HS-5 (cell line): ENCODE results near the gene SELENOO.
"Not testable (repeated sequence)": the region's sequence is repeated elsewhere in the genome, so short reads cannot be mapped to it uniquely, and the experiment has no call there.

ENCODE experiments used
- DNase-seq: peaks from one replicate; pipeline ENCODE4 v3.0.0-alpha.2; 2012; ENCODE audit warnings: low read depth

Gene SELENOO, protein sequence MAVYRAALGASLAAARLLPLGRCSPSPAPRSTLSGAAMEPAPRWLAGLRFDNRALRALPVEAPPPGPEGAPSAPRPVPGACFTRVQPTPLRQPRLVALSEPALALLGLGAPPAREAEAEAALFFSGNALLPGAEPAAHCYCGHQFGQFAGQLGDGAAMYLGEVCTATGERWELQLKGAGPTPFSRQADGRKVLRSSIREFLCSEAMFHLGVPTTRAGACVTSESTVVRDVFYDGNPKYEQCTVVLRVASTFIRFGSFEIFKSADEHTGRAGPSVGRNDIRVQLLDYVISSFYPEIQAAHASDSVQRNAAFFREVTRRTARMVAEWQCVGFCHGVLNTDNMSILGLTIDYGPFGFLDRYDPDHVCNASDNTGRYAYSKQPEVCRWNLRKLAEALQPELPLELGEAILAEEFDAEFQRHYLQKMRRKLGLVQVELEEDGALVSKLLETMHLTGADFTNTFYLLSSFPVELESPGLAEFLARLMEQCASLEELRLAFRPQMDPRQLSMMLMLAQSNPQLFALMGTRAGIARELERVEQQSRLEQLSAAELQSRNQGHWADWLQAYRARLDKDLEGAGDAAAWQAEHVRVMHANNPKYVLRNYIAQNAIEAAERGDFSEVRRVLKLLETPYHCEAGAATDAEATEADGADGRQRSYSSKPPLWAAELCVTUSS

DNA sequence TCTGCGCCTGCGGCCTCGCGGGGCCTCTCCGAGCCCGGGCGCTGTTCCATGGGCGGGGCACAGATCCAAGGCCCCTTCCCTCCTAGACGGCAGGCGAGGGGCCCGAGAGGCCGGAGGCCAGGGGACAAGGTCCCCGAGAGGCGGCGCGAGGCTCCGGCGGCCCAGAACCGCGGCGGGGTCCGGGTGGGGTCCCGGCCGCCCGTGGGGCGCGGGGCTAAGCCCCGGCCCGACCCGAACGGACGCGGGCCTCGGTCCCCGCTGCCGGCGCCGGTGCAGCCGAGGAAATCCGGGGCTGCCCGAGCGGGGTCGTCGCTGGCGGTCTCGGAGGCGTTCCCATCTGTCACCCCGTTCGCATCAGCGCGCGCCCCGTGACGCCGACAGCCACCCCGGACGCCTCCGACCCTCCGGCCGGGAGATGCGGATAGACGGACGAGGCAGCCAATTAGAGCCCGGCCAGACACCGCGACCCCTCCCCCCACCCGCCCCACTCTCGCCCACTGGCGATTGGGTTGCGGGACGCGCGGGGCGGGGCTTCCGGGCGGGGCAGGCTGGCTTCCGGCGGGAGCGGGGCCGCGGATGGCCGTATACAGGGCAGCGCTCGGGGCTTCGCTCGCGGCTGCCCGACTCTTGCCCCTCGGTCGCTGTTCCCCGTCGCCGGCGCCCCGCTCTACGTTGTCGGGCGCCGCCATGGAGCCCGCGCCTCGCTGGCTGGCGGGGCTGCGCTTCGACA is at the start of gene SELENOO:
Gene SELENOO, plus strand, starts transcription at position 551 of the 730 bp plus-strand sequence. Its CDS starts 26 bp downstream, at position 577.
- DNase-seq = peak; percentile 51

DNA sequence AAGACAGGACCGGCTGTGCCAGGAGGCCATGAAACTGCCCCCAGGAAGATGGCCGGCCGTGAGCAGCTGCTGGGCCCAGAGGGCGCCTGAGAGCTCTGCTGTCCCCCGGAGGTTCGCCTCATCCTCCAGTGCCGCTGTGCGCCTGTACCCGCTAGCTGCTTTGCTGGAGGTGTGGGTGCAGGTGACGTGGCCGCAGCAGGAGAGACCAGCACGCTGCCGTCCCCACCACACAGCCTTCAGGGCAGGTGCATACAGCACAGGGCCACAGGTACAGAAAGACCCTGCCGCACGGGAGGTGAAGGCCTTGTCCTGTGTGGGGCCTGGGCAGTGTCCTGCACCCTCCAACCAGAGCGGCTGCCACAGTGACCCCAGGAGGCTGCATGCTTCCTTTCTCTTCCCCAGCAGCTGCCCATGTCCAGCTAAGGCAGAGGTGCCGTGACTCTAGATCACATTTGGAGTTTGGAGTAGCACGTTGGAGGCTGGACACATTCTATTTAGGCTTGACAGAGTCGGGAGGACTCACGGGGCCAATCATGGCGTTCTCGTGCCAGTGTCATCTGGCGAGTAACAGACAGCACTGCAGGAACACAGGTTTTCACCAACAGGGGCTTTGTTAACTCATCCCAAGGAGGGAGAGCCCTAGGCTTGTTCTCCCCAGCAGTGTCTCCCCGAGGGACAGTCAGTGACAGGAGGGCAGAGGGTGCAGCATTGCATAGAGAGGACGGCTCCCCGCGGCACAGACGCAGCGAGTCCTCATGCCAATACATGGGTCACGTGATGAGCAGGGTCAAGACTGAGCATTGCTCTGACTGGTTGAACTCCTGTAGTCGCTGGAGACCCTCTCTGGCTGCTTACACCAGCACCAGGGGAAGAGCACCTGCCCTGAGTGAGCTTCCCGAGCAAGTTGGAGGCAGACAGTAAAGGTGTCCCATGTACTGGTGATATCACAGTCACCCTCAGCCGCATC is 49.0 kb upstream of the SELENOO start:
- DNase-seq = no peak

DNA sequence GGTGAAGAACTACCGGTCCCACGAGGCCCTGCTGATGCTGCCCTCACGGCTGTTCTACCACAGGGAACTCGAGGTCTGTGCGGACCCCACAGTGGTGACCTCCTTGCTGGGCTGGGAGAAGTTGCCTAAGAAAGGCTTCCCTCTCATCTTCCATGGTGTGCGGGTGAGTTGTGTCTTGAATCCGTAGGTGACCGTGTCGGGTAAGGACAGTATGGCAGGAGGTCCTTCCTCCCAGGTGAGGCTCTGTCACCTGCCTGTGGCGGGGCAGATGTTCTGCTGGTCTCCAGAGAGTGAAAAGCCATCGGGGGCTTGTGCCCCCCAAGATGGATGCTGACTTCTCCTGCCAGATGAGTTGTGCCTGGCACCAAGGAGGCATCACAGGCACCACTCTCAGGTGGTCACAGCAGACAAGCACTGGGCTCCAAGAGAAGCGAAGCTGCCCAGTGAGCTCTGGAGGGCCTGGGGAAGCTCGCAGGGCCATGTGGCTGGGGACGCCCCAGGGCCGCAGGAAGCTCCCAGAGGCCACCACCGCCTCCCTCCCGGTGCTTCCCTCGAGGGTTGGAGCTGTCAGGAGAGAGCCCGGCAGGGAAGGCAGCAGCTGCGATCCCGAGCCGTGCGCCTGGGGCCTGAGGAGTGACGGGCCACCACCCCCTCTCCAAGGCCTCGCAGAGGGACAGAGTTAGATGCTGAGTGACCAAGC is 47.6 kb upstream of the SELENOO start:
- no peak for DNase-seq

DNA sequence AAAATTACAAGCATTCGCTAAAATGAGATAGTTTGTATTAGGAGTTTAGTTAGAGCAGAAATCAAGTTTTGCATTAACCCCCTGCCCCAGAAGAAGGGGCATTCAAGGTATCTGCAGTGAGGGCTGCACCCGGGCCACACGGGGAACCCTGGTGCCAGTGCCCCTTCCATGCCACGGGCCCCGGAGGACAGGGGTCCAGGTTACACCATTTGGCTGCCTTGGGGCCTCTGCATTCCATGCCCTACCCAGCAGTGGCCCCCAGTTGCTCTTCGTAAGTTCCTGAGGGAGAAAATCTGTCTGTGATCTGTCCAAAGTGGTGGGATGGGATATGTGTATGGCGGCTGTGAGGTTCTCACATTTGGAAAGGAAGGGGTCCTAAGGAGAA is 47.1 kb upstream of the SELENOO start:
- no peak for DNase-seq

DNA sequence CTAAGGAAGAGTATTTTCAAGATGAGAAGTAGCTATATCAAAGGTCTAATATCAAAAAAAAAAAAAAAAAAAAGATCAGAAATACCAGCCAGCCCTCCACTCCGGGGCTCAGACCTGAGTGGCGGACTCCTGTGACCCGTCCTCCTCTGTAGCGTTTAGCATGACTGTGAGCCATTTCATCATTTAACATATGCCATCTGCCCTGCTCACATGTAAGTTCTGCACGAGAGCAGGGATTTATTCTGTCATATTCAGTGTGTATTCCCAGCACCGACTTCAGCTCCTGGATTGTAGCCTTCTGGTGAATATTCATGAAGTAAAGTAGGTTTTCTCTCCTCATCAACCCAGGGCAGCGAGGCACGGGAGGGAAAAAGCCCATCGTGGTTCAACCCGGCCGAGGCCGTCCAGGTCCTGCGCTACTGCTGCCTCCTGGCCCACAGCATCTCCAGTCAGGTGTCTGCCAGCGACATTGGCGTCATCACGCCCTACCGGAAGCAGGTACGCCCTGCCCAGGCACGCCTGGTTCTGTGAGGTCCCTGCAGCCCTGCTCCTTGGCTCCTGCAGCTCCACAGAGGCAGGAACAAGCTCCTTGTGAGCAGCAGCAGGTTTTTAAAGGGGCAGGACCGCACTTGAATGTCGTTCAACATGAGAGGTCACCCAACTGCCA is 43.0 kb upstream of the SELENOO start:
- DNase-seq = no peak

DNA sequence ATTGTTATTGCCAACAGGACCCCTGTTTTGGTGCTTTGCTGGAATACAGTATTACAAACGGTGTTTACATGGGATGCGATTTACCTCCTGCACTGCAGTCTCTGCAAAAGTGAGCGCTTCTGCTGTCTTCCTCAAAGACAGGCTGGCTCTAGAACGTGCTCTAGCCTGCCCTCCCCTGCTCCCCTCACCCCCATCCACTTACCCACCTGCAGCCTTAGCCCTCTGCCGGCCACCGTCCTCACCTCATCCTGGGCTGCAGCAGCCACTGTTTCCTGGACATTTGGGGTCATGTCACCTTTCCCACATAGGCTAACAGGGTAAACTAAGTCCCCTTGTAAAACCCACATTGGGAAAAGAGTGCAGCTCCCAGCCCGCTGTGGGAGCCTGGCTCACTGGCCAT is 39.9 kb upstream of the SELENOO start:
- no peak for DNase-seq

DNA sequence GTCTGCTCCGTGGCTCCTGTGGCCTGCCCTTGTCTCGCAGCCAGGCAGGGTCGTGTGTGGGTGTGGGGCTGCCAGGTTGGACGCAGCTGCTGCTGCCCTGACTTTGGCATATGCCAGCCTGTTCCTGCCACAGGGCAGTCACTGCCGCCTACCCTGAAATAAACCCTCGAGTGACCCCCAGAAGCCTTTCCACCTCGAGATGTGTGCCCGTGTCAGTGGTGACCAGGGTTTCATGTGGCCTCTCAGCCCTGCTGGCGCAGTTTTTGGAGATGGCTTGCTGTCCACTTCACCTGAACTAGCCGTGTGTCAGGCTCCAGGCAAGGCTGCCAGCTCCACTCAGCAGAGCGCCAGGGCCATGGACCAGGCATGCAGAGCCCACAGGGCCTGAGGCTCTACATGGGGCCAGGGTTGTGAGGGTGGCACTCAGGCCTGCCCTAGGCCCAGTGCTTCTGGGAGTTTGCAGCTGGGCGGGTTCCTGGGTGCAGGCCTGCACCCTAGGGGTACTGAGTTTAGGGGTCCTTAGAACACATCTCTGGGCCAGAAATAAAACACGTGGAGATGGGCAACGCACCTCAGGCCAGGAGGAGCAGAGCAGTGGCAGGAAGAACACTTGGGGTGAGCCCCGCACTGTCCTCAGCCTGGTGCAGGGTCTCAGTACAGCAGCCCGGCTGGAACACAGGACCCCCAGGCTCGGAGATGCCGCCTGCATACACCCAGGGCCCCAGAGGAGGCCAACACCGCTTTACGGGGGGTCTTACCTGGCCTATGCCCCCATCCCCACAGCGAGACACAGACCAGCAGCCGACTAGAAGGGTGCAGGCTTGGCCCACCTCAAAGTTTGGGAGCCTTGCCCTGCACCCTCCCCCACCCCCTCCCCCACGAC is 39.1 kb upstream of the SELENOO start:
- DNase-seq = no peak

DNA sequence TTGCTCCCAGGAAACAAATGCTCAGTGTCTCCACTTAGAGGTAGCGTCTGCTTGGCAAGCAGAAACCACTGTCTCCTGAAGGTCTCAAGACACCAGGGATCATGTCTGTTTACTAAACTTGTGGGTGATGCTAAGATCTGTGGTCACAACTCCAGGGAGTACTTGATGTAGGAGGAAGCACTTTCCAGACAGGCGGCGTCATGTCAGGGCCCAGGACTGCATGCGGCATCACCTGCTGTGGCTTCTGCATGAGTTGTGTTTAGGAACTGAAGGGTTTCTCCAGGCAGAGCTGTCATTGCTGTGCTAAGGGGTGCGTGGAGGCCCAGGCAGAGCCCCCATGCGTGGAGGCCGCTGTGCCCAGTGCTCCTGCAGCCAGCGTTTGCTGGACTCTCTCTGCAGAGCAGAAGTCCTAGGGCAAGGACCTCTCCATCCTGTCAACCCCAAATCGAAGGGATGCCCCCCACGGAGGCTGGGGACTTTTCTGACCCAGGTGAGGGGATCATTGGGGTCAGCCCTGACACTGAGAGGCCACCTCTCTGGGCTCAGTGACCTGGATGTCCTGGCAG is 38.3 kb upstream of the SELENOO start:
- DNase-seq = no peak

DNA sequence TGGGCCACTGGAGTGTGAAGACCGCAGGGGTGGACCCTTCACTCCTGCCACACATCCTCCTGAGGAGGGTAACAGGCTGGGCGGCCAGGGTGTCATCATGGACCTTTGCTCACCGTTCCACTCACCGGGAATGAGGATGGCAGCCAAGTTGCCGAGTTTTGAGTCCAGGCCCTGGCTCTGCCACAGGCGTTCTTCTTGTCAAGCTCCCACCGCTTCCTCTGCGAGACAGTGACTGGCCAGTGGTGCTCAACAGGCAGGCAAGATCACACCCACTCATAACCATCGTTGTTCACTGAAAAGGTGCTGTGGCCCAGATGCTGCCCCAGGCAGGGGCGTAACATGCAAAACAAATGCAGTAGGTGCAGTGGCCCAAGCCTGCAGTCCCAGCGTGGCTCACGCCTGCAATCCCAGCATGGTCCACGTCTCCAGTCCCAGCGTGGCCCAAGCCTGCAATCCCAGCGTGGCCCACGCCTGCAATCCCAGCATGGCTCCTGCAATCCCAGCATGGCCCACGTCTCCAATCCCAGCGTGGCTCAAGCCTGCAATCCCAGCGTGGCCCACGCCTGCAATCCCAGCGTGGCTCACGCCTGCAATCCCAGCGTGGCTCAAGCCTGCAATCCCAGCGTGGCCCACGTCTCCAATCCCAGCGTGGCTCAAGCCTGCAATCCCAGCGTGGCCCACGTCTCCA is 35.2 kb upstream of the SELENOO start:
- no peak for DNase-seq

DNA sequence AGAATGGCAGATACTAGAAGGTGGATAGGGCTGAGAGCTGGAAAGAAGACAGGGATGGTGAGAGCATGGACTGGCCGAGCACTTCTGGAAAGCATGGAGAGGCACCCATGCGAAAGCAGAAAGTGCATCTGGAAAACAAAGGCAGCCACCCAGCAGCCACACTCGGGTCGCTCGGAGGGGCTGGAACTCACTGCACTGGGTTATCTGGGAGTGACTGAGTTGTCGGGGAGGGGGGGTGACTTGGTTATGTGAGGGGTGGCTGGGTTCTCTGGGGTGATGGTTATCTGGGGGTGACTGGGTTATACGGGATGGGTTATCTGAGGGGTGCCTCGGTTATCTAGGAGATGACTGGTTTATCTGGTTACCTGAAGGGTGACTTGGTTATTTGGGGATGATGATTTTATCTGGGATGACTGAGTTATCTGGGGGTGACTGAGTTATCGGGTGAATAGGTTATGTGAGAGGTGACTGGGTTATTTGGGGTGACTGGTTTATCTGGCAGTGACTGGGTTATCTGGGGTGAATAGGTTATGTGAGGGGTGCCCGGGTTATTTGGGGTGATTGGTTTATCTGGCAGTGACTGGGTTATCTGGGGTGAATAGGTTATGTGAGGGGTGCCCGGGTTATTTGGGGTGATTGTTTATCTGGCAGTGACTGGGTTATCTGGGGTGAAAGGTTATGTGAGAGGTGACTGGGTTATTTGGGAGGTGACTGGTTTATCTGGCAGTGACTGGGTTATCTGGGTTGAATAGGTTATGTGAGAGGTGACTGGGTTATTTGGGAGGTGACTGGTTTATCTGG is 32.9 kb upstream of the SELENOO start:
- no peak for DNase-seq

DNA sequence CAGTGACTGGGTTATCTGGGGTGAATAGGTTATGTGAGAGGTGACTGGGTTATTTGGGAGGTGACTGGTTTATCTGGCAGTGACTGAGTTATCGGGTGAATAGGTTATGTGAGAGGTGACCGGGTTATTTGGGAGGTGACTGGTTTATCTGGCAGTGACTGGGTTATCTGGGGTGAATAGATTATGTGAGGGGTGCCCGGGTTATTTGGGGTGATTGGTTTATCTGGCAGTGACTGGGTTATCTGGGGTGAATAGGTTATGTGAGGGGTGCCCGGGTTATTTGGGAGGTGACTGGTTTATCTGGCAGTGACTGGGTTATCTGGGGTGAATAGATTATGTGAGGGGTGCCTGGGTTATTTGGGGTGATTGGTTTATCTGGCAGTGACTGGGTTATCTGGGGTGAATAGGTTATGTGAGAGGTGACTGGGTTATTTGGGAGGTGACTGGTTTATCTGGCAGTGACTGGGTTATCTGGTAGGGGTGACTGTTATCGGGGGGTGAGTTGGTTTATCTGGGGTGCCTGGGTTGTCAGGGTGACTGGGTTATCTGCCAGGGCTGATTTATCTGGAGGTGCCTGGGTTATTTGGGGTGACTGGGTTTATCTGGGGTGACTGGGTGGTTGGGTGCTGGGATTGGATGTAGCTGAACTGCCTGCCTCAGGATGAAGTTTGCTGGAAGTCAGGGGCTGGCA is 32.2 kb upstream of the SELENOO start:
- DNase-seq = not testable (repeated sequence)

DNA sequence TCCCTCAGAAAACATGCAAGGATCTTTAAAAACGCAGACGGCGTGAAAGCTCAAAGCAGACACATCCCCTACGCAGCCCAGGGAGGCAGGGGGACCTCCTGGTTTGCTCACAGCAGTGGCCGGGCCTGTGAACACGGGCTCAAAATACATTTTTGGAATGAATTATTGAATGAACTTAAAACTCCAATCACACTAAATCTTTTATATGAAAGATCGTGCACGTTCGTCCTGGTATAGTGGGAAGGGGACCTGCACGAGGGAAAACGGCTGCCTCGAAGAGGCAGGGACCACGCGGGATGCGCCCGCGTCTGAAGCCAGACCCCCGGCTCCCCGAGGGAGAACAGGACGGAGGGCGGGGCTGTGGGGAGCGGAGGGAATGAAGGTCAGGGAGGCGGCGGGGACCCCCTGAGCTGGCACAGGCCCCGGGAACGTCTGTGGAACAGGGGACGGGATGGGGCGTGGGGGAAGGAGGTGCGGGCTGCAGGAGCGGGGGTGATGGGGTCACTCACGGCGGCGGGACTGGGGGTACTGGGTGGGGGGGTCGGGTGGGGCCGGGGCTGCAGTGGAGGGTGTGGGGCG is 31.5 kb upstream of the SELENOO start:
- no peak for DNase-seq

DNA sequence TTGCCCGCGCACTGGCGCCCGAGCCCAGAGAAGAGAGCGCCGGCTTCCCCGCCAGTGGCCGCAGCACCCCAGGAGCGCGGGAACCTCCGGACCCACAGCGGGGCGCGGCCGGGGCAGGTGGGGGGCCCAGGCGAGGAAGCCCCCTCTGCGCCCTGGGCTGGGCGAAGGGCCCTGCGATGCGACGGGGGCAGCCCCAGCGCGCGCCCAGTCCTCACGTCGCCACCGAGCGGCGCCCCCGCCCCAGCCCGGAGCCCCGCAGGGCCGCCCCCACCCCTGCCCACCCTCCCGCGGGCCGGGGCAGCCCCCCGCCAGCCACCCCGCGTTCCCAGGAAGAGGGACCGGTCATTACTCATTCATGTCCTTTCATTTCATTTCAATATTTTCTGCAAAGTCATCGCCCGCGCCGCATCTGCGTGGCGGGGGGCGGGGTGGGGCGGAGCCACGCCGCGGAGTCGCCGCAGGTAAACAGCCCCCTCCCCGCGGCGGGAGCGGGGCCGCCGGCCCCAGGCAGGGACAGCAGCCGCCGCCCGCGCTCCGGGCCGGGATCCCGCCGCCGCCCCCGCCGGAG is 31.0 kb upstream of the SELENOO start:
- no peak for DNase-seq

DNA sequence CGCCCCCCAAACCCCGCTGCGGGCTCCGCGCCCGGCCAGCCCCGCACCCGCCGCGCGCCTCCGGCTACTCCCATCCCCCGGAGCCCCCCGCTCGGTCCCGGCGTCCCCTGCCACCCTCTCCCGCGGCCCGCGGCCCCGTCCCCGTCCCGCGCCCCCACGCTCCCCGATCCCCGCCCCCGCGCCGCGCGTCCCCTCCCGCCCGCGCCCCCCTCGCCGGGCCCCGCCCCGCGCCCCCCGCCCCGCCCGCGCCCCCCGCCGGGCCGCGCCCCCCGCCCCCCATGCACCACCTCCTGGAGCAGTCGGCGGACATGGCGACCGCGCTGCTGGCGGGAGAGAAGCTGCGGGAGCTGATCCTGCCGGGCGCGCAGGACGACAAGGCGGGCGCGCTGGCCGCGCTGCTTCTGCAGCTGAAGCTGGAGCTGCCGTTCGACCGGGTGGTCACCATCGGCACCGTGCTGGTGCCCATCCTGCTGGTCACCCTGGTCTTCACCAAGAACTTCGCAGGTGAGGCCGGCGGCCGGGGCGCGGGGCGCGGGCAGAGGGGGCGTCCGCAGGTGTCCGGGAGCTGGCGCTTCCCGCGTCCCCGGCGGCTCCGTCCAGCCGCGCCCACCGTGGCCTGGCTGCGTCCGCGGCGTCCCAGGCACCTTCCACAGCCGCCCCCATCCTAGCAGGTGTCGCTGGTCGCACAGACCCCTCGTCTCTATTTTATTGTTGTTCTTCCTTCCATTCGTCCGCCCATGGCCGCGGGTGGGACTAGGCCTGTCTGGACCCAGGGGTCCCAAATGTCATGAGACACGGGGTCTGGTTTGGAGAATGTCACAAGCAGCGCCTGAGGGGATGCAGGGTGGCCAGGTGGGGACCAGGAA is 30.1 kb upstream of the SELENOO start, which contains the start of gene PANX2:
Gene PANX2, plus strand, starts transcription at position 279 of the 866 bp plus-strand sequence. Its CDS starts 0 bp downstream, at position 279.
- DNase-seq = no peak

DNA sequence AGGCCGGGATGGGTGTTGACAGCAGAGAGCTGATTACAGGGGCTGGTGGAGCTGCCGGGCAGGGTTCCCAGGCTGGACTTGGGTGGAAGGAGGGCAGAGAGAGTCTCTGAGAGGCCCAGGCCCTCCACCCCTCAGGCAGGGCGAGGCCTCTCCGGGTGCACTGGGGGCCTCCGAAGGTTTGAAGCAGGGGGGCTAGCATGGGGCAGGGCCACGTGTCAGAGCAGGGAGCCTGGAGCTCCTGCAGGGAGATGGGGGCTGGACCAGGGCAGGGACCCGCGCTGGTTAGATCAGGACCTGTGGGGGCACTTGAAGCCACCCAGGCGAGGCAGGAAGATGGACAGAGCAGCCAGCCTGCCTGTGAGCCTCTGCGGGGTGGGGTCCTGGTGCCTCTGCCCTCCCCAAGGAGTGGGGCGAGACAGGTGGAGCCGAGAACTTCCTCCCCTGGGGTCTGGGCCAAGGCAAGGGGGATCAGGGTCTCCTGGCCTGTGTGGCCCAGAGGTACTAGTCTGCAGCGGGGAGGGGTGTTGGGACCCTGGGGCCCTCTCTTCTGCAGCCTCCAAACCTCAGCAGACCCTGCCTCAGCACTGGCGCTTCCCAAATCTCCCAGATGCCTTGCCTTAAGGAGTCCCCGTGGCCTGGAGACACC is 29.4 kb upstream of the SELENOO start:
- DNase-seq = no peak
